ENCODE data around the gene HSD11B1L.

- TF ChIP-seq, protein P1, sequence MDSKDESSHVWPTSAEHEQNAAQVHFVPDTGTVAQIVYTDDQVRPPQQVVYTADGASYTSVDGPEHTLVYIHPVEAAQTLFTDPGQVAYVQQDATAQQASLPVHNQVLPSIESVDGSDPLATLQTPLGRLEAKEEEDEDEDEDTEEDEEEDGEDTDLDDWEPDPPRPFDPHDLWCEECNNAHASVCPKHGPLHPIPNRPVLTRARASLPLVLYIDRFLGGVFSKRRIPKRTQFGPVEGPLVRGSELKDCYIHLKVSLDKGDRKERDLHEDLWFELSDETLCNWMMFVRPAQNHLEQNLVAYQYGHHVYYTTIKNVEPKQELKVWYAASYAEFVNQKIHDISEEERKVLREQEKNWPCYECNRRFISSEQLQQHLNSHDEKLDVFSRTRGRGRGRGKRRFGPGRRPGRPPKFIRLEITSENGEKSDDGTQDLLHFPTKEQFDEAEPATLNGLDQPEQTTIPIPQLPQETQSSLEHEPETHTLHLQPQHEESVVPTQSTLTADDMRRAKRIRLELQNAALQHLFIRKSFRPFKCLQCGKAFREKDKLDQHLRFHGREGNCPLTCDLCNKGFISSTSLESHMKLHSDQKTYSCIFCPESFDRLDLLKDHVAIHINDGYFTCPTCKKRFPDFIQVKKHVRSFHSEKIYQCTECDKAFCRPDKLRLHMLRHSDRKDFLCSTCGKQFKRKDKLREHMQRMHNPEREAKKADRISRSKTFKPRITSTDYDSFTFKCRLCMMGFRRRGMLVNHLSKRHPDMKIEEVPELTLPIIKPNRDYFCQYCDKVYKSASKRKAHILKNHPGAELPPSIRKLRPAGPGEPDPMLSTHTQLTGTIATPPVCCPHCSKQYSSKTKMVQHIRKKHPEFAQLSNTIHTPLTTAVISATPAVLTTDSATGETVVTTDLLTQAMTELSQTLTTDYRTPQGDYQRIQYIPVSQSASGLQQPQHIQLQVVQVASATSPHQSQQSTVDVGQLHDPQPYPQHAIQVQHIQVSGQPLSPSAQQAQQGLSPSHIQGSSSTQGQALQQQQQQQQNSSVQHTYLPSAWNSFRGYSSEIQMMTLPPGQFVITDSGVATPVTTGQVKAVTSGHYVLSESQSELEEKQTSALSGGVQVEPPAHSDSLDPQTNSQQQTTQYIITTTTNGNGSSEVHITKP (tag by site-specific recombination; IDR thresholded peaks at IDR 0.05) = no peak
- TF ChIP-seq TRIM28 (IDR thresholded peaks at IDR 0.05; ENCODE audit: borderline replicate concordance, low read length) (no peak), ZBTB48 (tag by site-specific recombination; IDR thresholded peaks at IDR 0.05) (no peak), CTCF (tag by site-specific recombination; IDR thresholded peaks at IDR 0.05) (no peak), PATZ1 (tag by site-specific recombination; IDR thresholded peaks at IDR 0.05) (no peak), ZSCAN18 (tag by site-specific recombination; IDR thresholded peaks at IDR 0.05) (no peak), ZNF639 (tag by site-specific recombination; IDR thresholded peaks at IDR 0.05) (no peak), ZNF571 (tag by site-specific recombination; IDR thresholded peaks at IDR 0.05) (no peak), ZBTB21 (tag by site-specific recombination; IDR thresholded peaks at IDR 0.05) (no peak)
Measured at GRCh38 chr19:5694167-5694955, 13.5 kb downstream of the HSD11B1L start.
